GM19043 (cell line): Measurements from ENCODE around the gene GZMB.
A peak's percentile ranks its signal among the peaks of the same experiment; 100 is the strongest.
"Not testable (repeated sequence)": the region's sequence is repeated elsewhere in the genome, so short reads cannot be mapped to it uniquely, and the experiment has no call there.

Source experiments
- ATAC-seq: cut with Tn5 transposase; IDR thresholded peaks from one replicate; pipeline ENCODE4 v1.9.1; 2021; ENCODE audit warnings: low read depth; ENCODE audit not compliant: unreplicated experiment

The GZMB gene

DNA sequence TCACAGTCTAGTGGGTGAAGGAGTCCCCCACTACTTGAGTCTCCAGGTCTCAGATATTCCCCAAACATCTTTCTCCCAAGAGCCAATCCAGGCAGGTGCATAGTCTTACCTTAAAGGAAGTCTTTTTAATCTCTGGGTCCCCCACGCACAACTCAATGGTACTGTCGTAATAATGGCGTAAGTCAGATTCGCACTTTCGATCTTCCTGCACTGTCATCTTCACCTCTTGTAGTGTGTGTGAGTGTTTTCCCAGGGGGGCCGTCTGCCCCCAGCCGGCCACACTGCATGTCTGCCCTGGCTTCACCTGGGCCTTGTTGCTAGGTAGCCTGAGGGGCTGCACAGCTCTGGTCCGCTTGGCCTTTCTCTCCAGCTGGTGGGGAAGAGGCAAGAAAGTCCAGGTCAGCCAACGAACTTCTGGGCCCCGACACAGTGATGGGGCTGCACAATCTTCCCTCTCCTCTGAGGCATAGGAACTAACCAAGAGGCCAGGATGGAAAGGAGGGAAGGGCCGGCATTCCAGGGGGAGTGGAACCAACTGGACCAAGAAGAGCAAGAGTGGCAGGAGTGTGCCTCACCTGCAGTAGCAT, 2.1 kb downstream of the GZMB start:
- no peak for ATAC-seq

DNA sequence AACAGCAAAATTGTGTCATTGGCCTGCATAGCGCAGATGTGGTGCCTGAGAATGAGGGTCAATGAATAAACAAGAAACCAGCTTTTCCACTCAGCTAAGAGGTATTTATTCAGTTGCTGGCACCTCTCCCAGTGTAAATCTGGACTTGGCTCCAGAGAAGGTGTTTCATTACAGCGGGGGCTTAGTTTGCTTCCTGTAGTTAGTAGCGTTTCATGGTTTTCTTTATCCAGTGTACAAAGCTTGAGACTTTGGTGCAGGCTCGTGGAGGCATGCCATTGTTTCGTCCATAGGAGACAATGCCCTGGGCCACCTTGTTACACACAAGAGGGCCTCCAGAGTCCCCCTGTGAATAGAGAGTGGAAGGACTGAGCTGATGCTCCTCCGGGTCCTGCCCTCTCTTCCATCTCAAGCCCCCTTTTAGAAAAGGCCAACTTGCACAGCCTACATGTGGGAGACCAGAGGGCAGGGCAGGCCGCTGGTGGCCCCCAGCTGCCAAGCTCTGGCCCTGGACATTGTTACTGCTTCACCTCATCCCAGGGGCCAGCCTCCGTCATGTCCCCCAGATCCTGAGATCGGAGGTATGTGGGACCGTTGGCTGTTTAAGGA, 3.0 kb downstream of the GZMB start:
- no peak for ATAC-seq

DNA sequence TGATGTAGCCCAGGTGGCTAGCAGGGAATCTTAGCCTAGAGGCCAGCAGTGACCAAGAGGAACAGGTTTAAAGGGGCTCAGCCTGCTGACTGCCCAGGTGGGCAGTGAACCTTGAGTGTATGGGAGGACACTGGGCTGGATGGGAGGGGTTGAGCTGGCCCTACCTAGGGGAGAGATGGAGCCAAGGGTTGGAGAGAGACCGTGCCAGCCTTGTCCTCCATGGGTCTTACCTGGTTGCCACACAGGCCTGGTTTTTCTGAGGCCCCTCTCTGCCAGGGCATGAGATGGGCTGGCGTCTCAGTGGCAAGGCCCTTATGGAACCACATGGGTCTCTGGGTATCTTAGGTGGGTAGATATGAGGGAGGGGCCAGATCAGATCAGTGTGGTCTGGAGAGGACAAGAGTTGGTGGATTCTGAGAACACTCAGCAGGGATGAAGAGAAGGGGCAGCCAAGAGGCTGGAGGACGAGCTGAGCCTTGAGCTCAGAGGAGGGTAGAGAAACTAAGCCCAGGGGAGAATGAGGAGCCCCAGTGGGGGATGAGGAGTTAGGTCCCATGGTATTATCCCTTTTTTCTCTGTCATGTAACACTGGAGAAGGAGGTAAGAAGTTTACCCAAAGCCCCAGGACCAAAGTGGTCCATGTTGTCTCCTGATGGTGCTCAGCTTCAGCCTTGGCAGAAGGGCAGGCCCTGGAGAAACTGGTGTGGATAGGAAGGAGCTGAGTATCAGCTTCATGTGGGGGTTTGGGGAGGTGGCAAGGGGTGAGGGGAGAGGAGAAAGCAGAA, 3.7 kb downstream of the GZMB start:
- no peak for ATAC-seq

DNA sequence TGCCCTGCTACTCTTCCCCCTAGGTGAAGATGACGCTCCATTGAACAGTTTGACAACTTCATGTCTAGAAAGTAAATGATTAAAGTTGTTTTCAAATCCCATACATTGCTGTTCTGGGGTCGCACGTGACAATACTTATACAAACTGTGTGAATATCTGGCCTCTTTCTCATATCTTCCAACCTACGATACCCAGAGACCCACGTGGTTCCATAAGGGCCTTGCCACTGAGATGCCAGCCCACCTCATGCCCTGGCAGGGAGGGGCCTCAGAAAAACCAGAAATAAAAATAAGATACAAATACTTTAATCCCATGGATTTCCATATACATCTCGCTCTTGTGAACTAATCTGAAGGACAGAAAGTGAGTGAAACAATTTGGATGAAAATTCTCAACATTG, 4.5 kb downstream of the GZMB start:
- no peak for ATAC-seq

DNA sequence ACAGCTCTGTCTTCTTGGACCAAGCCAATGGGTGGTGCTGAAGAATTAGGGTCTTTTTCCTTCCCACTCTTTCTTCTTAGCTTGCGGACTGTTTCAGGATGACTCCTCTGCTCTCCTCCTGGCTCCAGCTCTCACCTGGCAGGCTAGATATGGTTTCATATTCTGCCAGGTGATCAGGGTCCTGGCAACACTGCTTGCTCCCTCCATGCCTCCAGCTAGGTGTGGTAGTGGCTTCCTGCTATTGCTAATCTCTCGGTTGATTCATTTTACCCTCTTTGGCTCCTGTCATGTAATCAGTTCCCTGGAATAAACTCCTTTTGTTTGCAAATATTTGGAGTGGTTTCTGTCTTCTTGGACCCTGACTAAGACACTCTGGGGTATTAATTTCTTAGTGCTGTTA, 20.2 kb downstream of the GZMB start:
- ATAC-seq: no peak

DNA sequence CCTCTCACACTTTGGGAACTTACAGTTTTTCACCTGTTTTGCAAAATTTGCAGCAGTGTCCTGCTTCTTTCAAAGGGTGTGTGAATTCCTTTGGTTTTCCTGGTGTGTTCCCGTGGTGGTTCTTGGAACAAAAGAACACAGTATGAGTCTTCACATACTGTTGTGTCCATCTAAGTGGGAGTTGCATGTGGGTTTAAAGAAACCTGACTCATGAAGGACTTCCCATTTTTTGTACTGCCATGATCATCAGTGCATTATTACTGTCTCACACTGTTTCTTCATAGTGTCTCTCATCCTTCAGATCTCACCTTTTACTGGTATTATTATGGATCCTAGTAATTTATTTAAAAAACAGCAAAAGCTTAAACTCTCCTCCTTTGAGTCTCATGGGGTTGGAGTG, 20.7 kb downstream of the GZMB start:
- ATAC-seq: no peak

DNA sequence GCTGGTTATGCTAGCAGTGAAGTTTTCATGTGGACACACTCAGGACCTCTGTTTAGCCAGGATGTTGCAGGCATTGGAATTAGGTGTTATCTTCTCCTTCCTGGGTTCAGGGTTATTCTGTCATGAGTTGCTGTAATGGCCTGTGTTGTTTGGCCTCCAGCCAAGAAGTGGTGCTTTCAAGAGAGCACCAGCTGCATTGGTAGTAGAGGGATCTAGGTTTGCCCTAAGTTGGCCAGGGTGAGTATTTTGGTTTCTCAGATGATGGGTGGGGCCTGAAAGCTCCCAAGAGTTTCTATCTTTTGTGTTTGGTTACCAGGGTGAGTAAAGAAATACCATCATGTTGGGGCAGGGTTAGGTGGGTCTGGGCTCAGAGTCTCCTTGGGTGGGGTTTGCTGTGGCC, 21.8 kb downstream of the GZMB start:
- no peak for ATAC-seq

DNA sequence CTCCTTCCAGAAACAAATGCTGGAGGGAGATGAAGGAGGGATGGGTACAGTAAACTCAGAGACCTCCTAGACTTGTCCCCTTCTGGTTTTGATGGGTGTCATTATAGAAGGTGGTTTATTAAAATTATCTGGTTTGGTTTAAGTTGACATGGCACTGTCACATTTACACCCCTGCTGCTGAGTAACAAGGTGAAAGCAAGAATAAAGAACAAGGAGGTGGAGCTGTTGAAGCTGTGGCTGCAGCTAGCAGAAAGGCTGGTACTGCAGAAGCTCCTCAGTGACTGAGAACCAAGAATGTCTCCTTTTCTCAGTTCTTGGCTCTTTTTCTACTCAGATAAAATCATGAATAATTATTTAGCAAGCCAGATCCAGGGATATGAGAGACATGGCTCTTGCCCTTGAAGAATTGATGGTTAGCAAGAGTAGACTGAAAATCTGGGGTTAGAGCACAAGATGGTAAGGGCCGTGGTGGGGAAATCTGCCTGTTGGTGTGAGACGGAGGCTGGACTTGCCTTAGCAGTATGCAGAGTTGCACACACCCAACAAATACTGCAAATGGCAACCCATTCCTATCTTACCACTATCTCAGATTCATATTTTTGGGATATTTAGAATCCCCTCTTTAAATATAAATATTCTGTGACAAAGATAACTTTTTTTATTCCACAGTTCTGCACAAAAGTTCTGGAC, 24.2 kb downstream of the GZMB start, which contains the start of gene GZMH:
Gene GZMH (minus strand): TSS at position 31 of the 690 bp plus-strand sequence. CDS start 72 bp downstream, outside the sequence.
- ATAC-seq: no peak

DNA sequence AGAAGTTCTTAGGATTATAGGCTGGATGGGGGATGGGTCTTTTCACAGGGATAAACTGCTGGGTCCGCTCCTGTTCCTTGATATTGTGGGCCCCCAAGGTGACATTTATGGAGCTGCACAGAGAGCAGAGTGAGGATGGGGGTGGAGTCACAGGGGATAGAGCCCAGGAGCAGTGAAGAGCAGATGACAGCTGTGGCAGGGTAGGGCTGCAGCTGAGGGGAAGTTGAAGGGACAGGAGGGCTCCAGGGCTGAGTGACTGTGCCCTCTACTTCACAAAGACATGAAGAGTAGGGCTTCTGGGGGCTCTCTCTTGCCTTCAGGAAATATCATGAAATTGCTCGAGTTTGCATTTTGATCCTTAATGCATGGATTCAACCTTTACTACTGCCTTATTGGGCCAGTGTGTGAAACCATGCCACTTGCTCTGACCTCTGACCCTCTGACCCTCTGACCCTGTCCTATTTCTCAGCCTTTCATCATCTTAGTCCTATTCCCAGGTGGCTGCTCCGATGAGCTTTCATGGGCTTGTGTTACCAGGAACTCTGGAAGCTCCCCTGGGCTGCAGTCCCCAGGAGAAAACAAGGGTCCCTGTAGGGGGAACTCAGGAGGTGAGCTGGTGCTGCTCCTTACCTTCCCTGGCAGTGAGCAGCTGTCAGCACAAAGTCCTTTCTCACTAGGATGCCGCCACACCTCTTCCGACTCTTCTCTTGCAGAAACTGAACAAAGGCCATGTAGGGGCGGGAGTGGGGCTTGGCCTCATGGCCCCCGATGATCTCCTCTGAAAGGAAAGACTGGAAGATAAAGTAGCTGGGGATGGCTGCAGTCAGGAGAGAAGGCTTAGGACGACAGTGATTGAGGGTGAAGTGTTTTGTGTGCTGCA, 26.1 kb downstream of the GZMB start:
- no peak for ATAC-seq

DNA sequence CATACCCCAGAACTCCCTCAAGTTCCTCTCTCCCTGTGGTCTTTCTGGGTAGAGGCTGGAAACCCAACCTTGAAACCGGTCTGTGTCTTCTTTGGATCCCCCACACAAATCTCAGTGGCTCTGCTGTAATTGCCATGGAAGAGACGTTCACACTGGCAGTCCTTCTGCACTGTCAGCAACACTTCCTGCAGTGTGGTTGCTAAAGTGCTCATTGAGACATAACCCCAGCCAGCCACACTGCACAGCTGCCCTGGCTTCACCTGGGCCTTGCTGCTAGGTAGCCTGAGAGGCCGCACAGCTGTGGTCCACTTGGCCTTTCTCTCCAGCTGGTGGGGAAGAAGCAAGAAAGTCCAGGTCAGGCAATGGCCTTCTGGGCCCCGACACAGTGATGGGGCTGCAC, 26.9 kb downstream of the GZMB start:
- ATAC-seq: no peak

DNA sequence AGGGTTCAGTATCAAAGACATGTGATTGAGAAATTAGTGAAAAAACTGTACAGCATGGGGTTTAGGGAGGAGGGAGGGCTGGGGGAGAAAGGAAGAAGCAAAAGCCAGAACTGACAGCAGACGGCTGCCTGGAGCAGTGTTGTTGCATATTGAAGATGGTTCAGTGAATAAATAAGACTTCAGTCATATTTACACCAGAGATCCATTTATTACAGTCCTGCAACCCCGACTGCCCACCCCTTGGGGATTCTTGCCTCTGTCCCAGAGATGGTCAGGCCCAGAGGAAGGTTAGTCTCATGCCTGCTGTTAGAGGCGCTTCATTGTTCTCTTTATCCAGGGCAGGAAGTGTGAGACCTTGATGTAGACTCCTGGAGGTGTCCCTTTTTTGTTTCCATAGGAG, 27.7 kb downstream of the GZMB start:
- ATAC-seq: no peak

DNA sequence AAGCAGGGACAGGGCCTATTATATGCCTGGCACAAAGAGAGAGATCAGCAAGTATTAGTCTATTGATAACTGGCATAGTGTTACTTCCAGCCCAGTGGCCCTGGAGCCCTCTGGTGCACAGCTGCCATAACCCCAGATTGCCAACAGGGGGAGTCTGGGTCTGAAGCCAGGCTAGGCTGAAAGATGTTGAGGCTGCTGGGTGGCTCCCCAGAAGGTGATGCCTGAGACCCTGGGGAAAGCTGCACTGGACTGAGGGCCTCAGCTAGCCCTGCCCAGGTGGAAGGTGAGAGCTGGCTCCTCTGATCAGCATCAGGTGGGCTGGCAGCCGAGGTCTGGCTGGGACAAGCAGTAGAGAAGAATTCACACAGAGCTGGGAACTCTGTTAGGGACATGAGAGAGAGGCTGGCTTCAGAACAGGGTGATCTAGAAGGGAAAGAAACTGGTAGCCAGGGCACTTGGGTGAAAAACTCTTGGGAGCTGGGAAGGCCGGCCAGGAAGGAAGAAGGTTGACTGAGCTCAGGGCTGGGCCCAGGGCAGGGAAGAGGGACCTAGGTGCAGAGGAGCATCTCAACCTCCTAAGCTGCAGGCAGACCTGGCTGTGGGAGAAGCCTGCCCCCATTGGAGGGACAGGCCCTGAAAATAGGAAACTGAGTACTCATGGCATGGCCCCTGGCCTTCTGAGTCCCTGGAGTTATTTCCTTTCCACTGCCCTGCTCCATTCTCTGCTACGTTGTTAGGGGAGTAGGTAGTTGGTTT, 28.4 kb downstream of the GZMB start:
- ATAC-seq: peak; percentile 87

DNA sequence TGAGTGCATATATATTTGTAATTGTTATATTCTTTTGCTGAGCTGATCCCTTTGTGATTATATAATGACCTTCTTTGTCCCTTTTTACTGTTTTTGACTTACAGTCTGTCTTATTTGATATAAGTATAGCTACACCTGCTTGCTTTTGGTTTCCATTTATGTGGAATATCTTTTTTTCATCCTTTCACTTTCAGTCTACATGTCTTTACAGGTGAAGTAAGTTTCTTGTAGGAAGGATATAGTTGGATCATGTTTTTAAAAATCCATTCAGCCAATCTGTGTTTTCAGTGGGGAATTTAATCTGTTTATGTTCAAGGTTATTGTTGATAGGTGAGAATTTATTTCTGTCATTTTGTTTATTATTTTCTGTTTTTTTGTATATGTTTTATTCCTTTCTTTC, 36.6 kb downstream of the GZMB start:
- no peak for ATAC-seq

DNA sequence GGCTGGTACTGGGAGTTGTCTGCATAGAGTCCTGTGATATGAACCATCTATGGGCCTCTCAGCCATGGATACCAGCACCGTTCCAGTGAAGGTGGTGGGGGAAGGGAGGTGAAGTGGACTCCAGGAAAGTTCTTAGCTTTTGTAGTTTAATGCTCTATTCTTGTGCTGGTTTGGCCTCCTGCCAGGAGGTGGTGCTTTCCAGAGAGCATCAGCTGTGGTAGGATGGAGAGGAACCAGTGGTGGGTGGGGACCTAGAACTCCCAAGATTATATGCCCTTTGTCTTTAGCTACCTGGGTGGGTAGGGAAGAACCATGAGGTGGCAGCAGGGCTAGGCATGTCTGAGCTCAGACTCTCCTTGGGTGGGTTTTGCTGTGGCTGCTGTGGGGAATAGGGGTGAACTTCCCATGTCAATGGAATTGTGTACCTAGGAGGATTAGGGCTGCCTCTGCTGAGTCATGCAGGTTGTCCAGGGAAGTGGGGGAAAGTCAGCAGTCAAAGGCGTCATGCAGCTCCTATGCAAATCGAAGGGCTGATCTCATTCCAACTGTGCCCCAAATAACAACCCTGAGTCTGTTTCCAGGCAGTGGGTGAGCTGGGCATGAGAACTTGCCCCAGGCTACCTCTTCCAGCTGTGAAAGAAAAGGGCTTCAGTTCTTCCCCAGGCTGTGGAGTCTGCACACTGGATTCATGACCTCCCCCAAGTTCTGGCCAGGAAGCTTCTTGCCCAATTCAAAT, 38.7 kb downstream of the GZMB start:
- no peak for ATAC-seq

DNA sequence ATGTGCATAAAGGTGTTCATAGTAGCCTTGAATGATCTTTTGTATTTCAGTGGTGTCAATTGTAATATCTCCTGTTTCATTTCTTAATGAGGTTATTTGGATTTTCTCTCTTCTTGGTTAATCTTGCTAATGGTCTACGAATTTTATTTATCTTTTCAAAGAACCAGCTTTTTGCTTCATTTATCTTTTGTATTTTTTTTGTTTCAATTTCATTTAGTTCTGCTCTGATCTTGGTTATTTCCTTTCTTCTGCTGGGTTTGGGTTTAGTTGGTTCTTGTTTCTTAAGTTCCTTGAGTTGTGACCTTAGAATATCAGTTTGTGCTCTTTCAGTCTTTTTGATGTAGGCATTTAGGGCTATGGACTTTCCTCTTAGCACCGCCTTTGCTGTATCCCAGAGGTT, 43.0 kb downstream of the GZMB start:
- ATAC-seq: not testable (repeated sequence)

DNA sequence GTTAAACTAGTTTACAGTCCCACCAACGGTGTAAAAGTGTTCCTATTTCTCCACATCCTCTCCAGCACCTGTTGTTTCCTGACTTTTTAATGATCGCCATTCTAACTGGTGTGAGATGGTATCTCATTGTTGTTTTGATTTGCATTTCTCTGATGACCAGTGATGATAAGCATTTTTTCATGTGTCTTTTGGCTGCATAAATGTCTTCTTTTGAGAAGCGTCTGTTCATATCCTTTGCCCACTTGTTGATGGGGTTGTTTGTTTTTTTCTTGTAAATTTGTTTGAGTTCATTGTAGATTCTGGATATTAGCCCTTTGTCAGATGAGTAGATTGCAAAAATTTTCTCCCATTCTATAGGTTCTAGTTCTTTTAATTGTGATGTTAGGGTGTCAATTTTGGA, 49.6 kb downstream of the GZMB start:
- not testable (repeated sequence) for ATAC-seq
